ENCODE measurements around the gene SPRYD7. TPM values are rescaled to one million over a fixed set of nuclear protein-coding genes. Genes with fewer than 3 reads are reported as not detected.
"Not testable (repeated sequence)": the region's sequence is repeated elsewhere in the genome, so short reads cannot be mapped to it uniquely, and the experiment has no call there.

SPRYD7 gene
- total RNA-seq, 6 experiments from 2014 or later: 4.1 to 7.9 (median 5.4) TPM

DNA sequence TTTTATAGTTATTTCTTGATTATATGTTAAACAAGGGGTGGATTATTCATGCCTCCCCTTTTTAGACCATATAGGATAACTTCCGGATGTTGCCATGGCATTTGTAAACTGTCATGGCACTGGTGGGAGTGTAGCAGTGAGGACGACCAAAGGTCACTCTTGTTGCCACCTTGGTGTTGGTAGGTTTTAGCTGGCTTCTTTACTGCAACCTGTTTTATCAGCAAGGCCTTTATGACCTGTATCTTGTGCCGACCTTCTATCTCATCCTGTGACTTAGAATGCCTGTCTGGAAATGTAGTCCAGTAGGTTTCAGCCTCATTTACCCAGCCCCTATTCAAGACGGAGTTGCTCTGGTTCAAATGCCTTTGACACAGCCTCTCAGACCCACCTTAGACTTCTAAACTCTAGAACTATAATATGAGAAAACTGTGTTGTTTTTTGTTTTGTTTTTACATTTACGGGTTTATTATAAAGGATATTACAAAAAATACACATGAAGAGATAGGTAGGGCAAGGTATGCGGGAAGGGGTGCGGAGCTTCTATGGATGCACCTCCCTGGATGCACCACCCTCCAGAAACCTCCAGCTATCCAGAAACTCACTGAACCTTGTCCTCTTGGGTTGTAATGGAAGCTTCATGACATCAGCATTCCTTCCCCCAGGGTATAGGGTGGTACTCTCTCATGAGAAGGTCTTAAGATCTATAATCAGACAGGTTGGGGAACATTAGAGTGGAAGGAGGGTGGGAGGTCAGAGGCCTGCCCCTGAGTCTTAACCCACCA lies 15.8 kb upstream of the SPRYD7 start:
- no peak for DNase-seq
- no peak overlapping the region for H3K4me3 ChIP-seq
- H3K4me1 ChIP-seq: peaks cover 0 to 7% (median 0%) of the 10 kb centered on the region in 4 donors
- intact Hi-C loops (cut with DNase I): no loop called here
- 75% methylated on average over 7 of the region's 7 CpGs for WGBS (ENCODE audit: insufficient coverage, low coverage, low lambda C conversion rate, missing lambda C conversion rate)
- no peaks in the 10 kb centered on the region for H3K9me3 ChIP-seq
- TF ChIP-seq, protein P1, sequence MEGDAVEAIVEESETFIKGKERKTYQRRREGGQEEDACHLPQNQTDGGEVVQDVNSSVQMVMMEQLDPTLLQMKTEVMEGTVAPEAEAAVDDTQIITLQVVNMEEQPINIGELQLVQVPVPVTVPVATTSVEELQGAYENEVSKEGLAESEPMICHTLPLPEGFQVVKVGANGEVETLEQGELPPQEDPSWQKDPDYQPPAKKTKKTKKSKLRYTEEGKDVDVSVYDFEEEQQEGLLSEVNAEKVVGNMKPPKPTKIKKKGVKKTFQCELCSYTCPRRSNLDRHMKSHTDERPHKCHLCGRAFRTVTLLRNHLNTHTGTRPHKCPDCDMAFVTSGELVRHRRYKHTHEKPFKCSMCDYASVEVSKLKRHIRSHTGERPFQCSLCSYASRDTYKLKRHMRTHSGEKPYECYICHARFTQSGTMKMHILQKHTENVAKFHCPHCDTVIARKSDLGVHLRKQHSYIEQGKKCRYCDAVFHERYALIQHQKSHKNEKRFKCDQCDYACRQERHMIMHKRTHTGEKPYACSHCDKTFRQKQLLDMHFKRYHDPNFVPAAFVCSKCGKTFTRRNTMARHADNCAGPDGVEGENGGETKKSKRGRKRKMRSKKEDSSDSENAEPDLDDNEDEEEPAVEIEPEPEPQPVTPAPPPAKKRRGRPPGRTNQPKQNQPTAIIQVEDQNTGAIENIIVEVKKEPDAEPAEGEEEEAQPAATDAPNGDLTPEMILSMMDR (IDR thresholded peaks at IDR 0.05): no peak
- TF ChIP-seq POLR2A (IDR thresholded peaks at IDR 0.05): no peak
- no peak for ATAC-seq
- H3K27ac ChIP-seq: no peak overlapping the region
- no peaks in the 10 kb centered on the region for H3K27me3 ChIP-seq
- H3K36me3 ChIP-seq: no peaks in the 10 kb centered on the region

DNA sequence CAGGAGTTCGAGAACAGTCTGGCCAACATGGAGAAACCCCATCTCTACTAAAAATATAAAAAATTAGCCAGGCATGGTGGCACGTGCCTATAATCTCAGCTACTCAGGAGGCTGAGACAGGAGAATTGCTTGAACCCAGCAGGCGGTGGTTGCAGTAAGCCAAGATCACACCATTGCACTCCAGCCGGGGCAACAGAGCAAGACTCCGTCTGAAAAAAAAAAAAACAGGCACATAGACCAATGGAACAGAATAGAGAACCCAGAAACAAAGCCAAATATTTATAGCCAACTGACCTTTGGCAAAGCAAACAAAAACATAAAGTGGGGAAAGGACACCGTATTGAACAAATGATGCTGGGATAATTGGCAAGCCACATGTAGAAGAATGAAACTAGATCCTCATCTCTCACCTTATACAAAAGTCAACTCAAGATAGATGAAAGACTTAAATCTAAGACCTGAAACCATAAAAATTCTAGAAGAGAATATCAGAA lies 12.7 kb upstream of the SPRYD7 start:
- H3K27ac ChIP-seq; intact Hi-C loops (cut with DNase I); H3K27me3 ChIP-seq; H3K4me3 ChIP-seq; H3K36me3 ChIP-seq; H3K9me3 ChIP-seq; H3K4me1 ChIP-seq; DNase-seq: not testable (repeated sequence)
- 56% methylated on average over 5 of the region's 6 CpGs for WGBS (ENCODE audit: insufficient coverage, low coverage, low lambda C conversion rate, missing lambda C conversion rate)
- peak in 1 of 4 donors; percentile 67 for ATAC-seq

GRCh38 chr13:49939321-49939720 lies 3.2 kb upstream of the SPRYD7 start:
- DNase-seq: no peak
- WGBS (ENCODE audit: insufficient coverage, low coverage, low lambda C conversion rate, missing lambda C conversion rate): 15% methylated on average over 4 of the region's 4 CpGs
- no peaks in the 10 kb centered on the region for H3K36me3 ChIP-seq
- peak overlapping the region in 2 of 3 donors; percentile 0 to 2 for H3K4me3 ChIP-seq
- TF ChIP-seq, protein P1 (IDR thresholded peaks at IDR 0.05): no peak
- TF ChIP-seq POLR2A (IDR thresholded peaks at IDR 0.05): no peak
- intact Hi-C loops (cut with DNase I): no loop called here
- peaks cover 0 to 31% (median 6%) of the 10 kb centered on the region in 4 donors for H3K4me1 ChIP-seq
- H3K9me3 ChIP-seq: no peaks in the 10 kb centered on the region
- no peaks in the 10 kb centered on the region for H3K27me3 ChIP-seq
- ATAC-seq: no peak
- H3K27ac ChIP-seq: peak overlapping the region in 2 of 3 donors; percentile 44 to 59

DNA sequence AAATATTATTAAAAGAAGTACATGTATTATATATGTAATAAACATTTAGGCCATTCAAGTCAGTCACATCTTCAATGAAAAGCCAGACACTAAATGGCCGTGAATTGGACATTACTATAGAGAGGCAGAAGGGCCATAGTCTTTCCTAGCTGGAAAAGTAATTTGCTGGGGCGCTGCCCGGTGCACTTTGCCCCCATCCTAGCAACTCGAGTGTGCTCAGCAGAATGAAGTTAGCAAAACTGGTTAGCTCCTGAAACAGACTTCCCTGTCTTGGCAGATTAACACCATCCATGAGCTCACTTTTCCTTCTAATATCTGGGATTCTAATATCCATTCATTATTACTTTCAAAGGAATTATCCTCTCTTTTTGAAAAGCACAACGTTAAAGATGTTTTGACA lies 2.8 kb upstream of the SPRYD7 start:
- Histone ChIP-seq H3K27me3 (no peaks in the 10 kb centered on the region), H3K4me1 (peaks cover 0 to 31% (median 6%) of the 10 kb centered on the region in 4 donors), H3K4me3 (peak overlapping the region in 2 of 3 donors; percentile 0 to 2), H3K36me3 (no peaks in the 10 kb centered on the region), H3K9me3 (no peaks in the 10 kb centered on the region), H3K27ac (peak overlapping the region in 2 of 3 donors; percentile 44 to 59)
- intact Hi-C loops (cut with DNase I): no loop called here
- peak; percentile 27 to 61 (median 37) for ATAC-seq
- no peak for TF ChIP-seq POLR2A (IDR thresholded peaks at IDR 0.05)
- TF ChIP-seq, protein P1 (IDR thresholded peaks at IDR 0.05): no peak
- peak; percentile 61 to 88 (median 85) for DNase-seq
- WGBS (ENCODE audit: insufficient coverage, low coverage, low lambda C conversion rate, missing lambda C conversion rate): 12% methylated on average over 5 of the region's 5 CpGs

DNA sequence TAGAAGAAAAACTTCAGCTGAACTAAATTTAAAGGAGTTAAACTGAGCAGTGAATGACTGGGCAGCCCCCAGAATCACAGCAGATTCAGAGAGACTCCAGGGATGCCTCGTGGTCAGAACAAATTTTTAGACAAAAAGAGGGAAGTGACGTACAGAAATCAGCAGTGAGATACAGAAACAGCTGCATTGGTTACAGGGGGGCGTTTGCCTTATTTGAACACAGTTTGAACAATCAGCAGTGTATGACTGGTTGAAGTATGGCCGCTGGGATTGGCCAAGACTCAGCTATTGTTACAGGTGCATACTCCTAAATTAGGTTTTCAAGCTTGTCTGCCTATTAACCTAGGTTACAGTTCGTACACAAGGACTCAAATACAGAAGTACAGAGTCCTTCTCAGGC lies 2.2 kb upstream of the SPRYD7 start:
- 24% methylated on average over 4 of the region's 5 CpGs for WGBS (ENCODE audit: insufficient coverage, low coverage, low lambda C conversion rate, missing lambda C conversion rate)
- H3K27ac ChIP-seq: peak overlapping the region in 2 of 3 donors; percentile 44 to 59
- TF ChIP-seq, protein P1 (IDR thresholded peaks at IDR 0.05): no peak
- no peak for TF ChIP-seq POLR2A (IDR thresholded peaks at IDR 0.05)

More for the DNA sequence above, 2.2 kb upstream of the SPRYD7 start:
- Histone ChIP-seq H3K9me3 (no peaks in the 10 kb centered on the region), H3K4me3 (no peak overlapping the region), H3K36me3 (no peaks in the 10 kb centered on the region), H3K4me1 (peaks cover 0 to 34% (median 6%) of the 10 kb centered on the region in 4 donors), H3K27me3 (no peaks in the 10 kb centered on the region)
- intact Hi-C loops (cut with DNase I): no loop called here
- ATAC-seq (no peak), DNase-seq (no peak)

All from right lobe of liver (tissue), 6 donors.